Dermis lymphatic vessel endothelial cell (primary cell): Measurements from ENCODE around the gene HCST. TPM values are rescaled to one million over a fixed set of nuclear protein-coding genes. Genes with fewer than 3 reads are reported as not detected.

ENCODE experiments used
- total RNA-seq: library from RNA; depleted of rRNA; stranded (reverse); fragments of >200 nt; gene quantifications from 2 replicates; pipeline ENCODE4 v1.2.1, GENCODE V29; 2014

The HCST gene, protein sequence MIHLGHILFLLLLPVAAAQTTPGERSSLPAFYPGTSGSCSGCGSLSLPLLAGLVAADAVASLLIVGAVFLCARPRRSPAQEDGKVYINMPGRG
- 0.17 and 0.54 TPM in 2 replicates for total RNA-seq

GRCh38 chr19:35901854-35902661 is at the start of gene HCST:
Gene HCST (plus strand): TSS chr19:35902529. CDS start chr19:35902594, 65 bp downstream.

DNA sequence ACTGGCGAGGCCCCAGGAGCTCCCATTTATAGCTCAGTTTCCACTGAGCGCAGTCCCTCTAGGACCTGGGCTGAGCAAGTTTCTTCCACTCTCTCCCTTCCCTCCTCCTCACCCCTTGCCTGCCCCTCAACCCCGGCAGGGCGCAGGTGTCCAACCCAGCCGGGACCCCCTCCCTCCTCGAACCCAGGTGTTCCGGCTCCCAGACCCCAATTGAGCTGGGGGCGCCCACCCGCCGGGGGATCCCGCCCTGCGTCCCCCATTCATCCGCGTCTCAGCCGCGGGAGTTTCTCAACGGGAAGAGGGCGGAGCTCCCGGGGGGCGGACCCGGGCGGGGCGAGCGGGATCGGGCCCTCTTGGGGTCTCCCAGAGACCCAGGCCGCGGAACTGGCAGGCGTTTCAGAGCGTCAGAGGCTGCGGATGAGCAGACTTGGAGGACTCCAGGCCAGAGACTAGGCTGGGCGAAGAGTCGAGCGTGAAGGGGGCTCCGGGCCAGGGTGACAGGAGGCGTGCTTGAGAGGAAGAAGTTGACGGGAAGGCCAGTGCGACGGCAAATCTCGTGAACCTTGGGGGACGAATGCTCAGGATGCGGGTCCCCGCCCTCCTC is 45.7 kb upstream of the HCST start, which contains the start of gene KIRREL2:
Gene KIRREL2, plus strand, starts transcription at position 366 of the 604 bp plus-strand sequence. Its CDS starts 209 bp downstream, at position 575.

DNA sequence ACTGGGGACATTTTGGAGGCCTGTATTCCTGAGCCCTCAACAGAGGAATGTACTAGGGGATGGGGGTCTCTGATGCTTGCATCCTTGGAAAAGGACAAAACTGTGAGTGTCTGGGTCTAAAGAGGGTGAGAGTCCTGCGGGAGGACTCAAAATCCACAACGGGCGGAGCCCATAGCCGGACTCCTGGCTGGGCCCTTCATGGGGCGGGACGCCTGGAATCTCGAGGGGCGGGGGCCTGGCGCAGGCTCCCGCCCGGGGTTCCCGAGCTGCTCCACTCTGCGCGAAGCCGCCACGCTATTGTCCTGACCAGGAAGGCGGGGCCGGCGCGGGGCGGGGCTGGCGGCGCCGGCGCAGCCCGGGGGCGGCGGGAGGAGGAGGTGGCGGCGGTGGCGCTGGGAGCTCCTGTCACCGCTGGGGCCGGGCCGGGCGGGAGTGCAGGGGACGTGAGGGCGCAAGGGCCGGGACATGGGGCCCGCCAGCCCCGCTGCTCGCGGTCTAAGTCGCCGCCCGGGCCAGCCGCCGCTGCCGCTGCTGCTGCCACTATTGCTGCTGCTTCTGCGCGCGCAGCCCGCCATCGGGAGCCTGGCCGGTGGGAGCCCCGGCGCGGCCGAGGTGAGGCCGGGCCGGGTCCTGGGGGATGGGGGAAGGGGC is 34.0 kb upstream of the HCST start, which contains the start of gene APLP1:
Gene APLP1, plus strand, starts transcription at position 403 of the 651 bp plus-strand sequence. Its CDS starts 63 bp downstream, at position 466.

DNA sequence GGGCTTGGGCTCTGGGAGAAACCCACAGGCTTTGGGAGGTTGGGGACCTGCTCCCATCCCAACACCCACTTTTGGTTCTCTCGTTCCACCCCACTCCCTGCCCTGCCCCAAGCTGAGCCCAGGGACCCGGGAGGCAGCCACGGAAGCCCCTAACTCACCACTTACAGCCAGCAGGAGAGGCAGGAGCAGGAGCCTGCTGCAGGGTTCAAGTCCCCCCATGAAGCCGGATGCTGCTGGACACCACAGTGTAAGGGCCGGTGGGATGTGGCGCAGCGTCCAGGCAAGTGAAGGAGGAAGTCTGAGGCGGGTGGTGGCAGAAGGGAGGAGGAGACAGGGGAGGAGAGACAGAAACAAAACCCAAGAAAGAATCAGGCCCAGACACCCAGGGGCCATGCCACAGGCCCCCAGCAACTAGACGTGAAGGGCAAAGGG is 5.7 kb downstream of the HCST start, which contains the start of gene TYROBP:
Gene TYROBP, minus strand, starts transcription at position 286 of the 432 bp plus-strand sequence. Its CDS starts 67 bp downstream, at position 219.

GRCh38 chr19:35935911-35936737 is 33.8 kb downstream of the HCST start, which contains the start of gene LRFN3:
Gene LRFN3 (plus strand): TSS chr19:35936374. CDS start chr19:35939426, 3,052 bp downstream.

Other genes with a start within 250 kb of the HCST start
- not detected in 2 replicates for gene UPK1A, start 236.0 kb upstream of the HCST start, total RNA-seq
- not detected in 2 replicates for gene ZBTB32, start 198.0 kb upstream of the HCST start, total RNA-seq
- gene KMT2B, start 184.5 kb upstream of the HCST start, total RNA-seq = 4.2 and 4.3 TPM in 2 replicates
- 0.34 and 0.65 TPM in 2 replicates for gene IGFLR1, start 160.1 kb upstream of the HCST start, total RNA-seq
- gene U2AF1L4, start 157.1 kb upstream of the HCST start, total RNA-seq = 2.8 and 3.8 TPM in 2 replicates
- gene PSENEN, start 156.9 kb upstream of the HCST start, total RNA-seq = 17.0 and 19.9 TPM in 2 replicates
- 4.0 and 4.3 TPM in 2 replicates for gene LIN37, start 154.0 kb upstream of the HCST start, total RNA-seq
- 0.09 and 0.11 TPM in 2 replicates for gene HSPB6, start 145.5 kb upstream of the HCST start, total RNA-seq
- gene PROSER3, start 144.4 kb upstream of the HCST start, total RNA-seq = 0.95 and 1.1 TPM in 2 replicates
- 0.95 and 1.4 TPM in 2 replicates for gene ARHGAP33, start 127.0 kb upstream of the HCST start, total RNA-seq
- gene PRODH2, start 89.7 kb upstream of the HCST start, total RNA-seq = not detected in 2 replicates
- not detected in 2 replicates for gene NPHS1, start 50.0 kb upstream of the HCST start, total RNA-seq
- gene KIRREL2, start 45.6 kb upstream of the HCST start, total RNA-seq = not detected in 2 replicates
- gene APLP1, start 34.0 kb upstream of the HCST start, total RNA-seq = 0.98 and 1.8 TPM in 2 replicates
- gene NFKBID, start 2.0 kb upstream of the HCST start, total RNA-seq = 2.9 and 3.1 TPM in 2 replicates
- not detected in 2 replicates for gene TYROBP, start 5.8 kb downstream of the HCST start, total RNA-seq
- 1.2 and 1.7 TPM in 2 replicates for gene LRFN3, start 33.8 kb downstream of the HCST start, total RNA-seq
- gene SDHAF1, start 92.7 kb downstream of the HCST start, total RNA-seq = 10.6 and 11.6 TPM in 2 replicates
- gene SYNE4, start 106.3 kb downstream of the HCST start, total RNA-seq = under 0.01 TPM in 1 of 2 replicates, not detected in the other
- gene ALKBH6, start 111.7 kb downstream of the HCST start, total RNA-seq = 5.0 and 8.3 TPM in 2 replicates
- 2.3 and 2.8 TPM in 2 replicates for gene CLIP3, start 130.3 kb downstream of the HCST start, total RNA-seq
- 0.60 and 1.7 TPM in 2 replicates for gene THAP8, start 151.8 kb downstream of the HCST start, total RNA-seq
- gene WDR62, start 152.4 kb downstream of the HCST start, total RNA-seq = 0.60 and 0.98 TPM in 2 replicates
- gene OVOL3, start 208.6 kb downstream of the HCST start, total RNA-seq = not detected in 2 replicates
- 93.6 and 102 TPM in 2 replicates for gene POLR2I, start 212.3 kb downstream of the HCST start, total RNA-seq
- gene TBCB, start 212.9 kb downstream of the HCST start, total RNA-seq = 135 and 144 TPM in 2 replicates
- 419 and 451 TPM in 2 replicates for gene CAPNS1, start 237.5 kb downstream of the HCST start, total RNA-seq
- 39.0 and 65.5 TPM in 2 replicates for gene COX7A1, start 249.9 kb downstream of the HCST start, total RNA-seq